WERI-Rb-1 (cell line): Measurements from ENCODE around the gene ATP6V0C.
"Not testable (repeated sequence)": the region's sequence is repeated elsewhere in the genome, so short reads cannot be mapped to it uniquely, and the experiment has no call there.

Experiments
- DNase-seq: peaks from one replicate; pipeline ENCODE4 v3.0.0-alpha.2; 2020
- H3K27ac ChIP-seq: fragments of 250-450 bp; sonication (Bioruptor Pico); 2 replicates; pipeline ENCODE4 v1.5.1; 2020; ENCODE audit warnings: mild to moderate bottlenecking, moderate library complexity
- H3K27me3 ChIP-seq: fragments of 250-450 bp; sonication (Bioruptor Pico); 2 replicates; pipeline ENCODE4 v1.5.1; 2021; ENCODE audit warnings: mild to moderate bottlenecking, low read depth, moderate library complexity; ENCODE audit not compliant: insufficient read depth, severe bottlenecking
- H3K36me3 ChIP-seq: fragments of 250-450 bp; sonication (Bioruptor Pico); 2 replicates; pipeline ENCODE4 v1.5.1; 2020; ENCODE audit warnings: mild to moderate bottlenecking, moderate library complexity
- H3K4me3 ChIP-seq: 2 replicates; pipeline ENCODE4 v1.5.1; 2011; ENCODE audit warnings: low read depth, mild to moderate bottlenecking, control low read depth, low read length
- H3K9me3 ChIP-seq: fragments of 250-450 bp; sonication (Bioruptor Pico); 2 replicates; pipeline ENCODE4 v1.5.1; 2021; ENCODE audit warnings: mild to moderate bottlenecking, moderate library complexity; ENCODE audit not compliant: severe bottlenecking
- CTCF ChIP-seq: IDR thresholded peaks from 2 replicates; pipeline ENCODE4 v1.5.1; 2011; ENCODE audit warnings: low read depth, mild to moderate bottlenecking, control low read depth, inconsistent platforms, low read length

Gene ATP6V0C

GRCh38 chr16:2560798-2561133 lies 47.0 kb downstream of the ATP6V0C start:
- H3K4me3 ChIP-seq, H3K27me3 ChIP-seq, H3K36me3 ChIP-seq, H3K27ac ChIP-seq, H3K9me3 ChIP-seq: not testable (repeated sequence)
- peak; percentile 40 for TF ChIP-seq CTCF
- peak; percentile 74 for DNase-seq

GRCh38 chr16:2567506-2567905 lies 53.8 kb downstream of the ATP6V0C start:
- H3K27me3 ChIP-seq, H3K4me3 ChIP-seq, H3K9me3 ChIP-seq, H3K27ac ChIP-seq, H3K36me3 ChIP-seq, DNase-seq: not testable (repeated sequence)

- not testable (repeated sequence) for DNase-seq, H3K4me3 ChIP-seq, H3K36me3 ChIP-seq, H3K27me3 ChIP-seq, H3K9me3 ChIP-seq, H3K27ac ChIP-seq
These were observed 54.8 kb downstream of the ATP6V0C start for GRCh38 chr16:2568573-2568972.
